ENCODE results near the gene ALKBH7. TPM values are rescaled to one million over a fixed set of nuclear protein-coding genes. Genes with fewer than 3 reads are reported as not detected.

ALKBH7 gene
- polyA plus RNA-seq, 1 of the 3 experiments (the other 2 are of a cell fraction): 46.0 TPM

GRCh38 chr19:6333439-6333838 lies 39.2 kb upstream of the ALKBH7 start, which contains the start of gene ACER1:
ACER1 (minus strand) TSS chr19:6333612; CDS start chr19:6333551, 61 bp downstream.
- Histone ChIP-seq H3K4me1 (ENCODE audit: control insufficient read depth in 1 of 2, insufficient read depth in 2 of 2, low read depth in 1 of 2, low read length in 1 of 2) (no peaks in the 10 kb centered on the region), H3K4me2 (no peak within 1 kb of the TSS), H2AFZ (ENCODE audit: low read depth) (no peak within 1 kb of the TSS), H4K20me1 (ENCODE audit: insufficient read depth) (no peaks in the 10 kb centered on the region), H3K79me2 (ENCODE audit: insufficient read depth) (no peaks in the 10 kb centered on the region), H3K36me3 (replicated peaks in 1 of 2; ENCODE audit: control insufficient read depth in 1 of 2, insufficient read depth in 2 of 2, low read length in 1 of 2) (no peaks in the 10 kb centered on the region), H3K9me2 (no peaks in the 10 kb centered on the region), H3F3A (replicated peaks; ENCODE audit: insufficient read depth) (no peaks in the 10 kb centered on the region), H3K9ac (no peak within 1 kb of the TSS), H3K27me3 (ENCODE audit: insufficient read depth) (peaks cover 11% of the 10 kb centered on the region; the same call in 1 of the 2 replicates), H3K4me3 (ENCODE audit: low read depth in 2 of 2, low read length in 1 of 2) (no peak within 1 kb of the TSS), H3K9me3 (no peaks in the 10 kb centered on the region), H3K27ac (ENCODE audit: low read depth in 2 of 2, low read length in 1 of 2) (no peak within 1 kb of the TSS)
- TF ChIP-seq POLR2AphosphoS5 (IDR thresholded peaks at IDR 0.05; ENCODE audit: low read depth, low read length) (no peak), RCOR1 (IDR thresholded peaks at IDR 0.05; ENCODE audit: low read length) (no peak), ELF1 (IDR thresholded peaks at IDR 0.05) (no peak), YY1 (IDR thresholded peaks at IDR 0.05; ENCODE audit: low read depth) (no peak), USF2 (IDR thresholded peaks at IDR 0.05; ENCODE audit: borderline replicate concordance, low read depth, low read length) (no peak), NRF1 (IDR thresholded peaks at IDR 0.05; ENCODE audit: low read depth, low read length) (no peak), RFX5 (IDR thresholded peaks at IDR 0.05; ENCODE audit: low read length) (no peak)
- DNase-seq: no peak
- 29% methylated on average over 4 of the region's 17 CpGs for WGBS (ENCODE audit: low lambda C conversion rate)
- CTCF ChIA-PET: no interaction called here
- POLR2A ChIA-PET: no interaction called here

GRCh38 chr19:6334490-6335285 lies 37.9 kb upstream of the ALKBH7 start:
- WGBS (ENCODE audit: low lambda C conversion rate): 48% methylated on average over 6 of the region's 6 CpGs

More at GRCh38 chr19:6334490-6335285, 37.9 kb upstream of the ALKBH7 start:
- H3K4me3 ChIP-seq (ENCODE audit: low read depth in 2 of 2, low read length in 1 of 2): no peak overlapping the region
- H3F3A ChIP-seq (replicated peaks; ENCODE audit: insufficient read depth): no peaks in the 10 kb centered on the region
- no peak for TF ChIP-seq NRF1 (IDR thresholded peaks at IDR 0.05; ENCODE audit: low read depth, low read length)
- no peak for TF ChIP-seq MAX (IDR thresholded peaks at IDR 0.05; ENCODE audit: low read depth)
- TF ChIP-seq YY1 (IDR thresholded peaks at IDR 0.05; ENCODE audit: low read depth): no peak
- no peak for TF ChIP-seq RAD21 (IDR thresholded peaks at IDR 0.05; ENCODE audit: low read length)
- no peak for TF ChIP-seq ELF1 (IDR thresholded peaks at IDR 0.05)
- no peak for TF ChIP-seq RXRA (IDR thresholded peaks at IDR 0.05; ENCODE audit: borderline replicate concordance, low read depth)
- no peak for TF ChIP-seq MXI1 (IDR thresholded peaks at IDR 0.05; ENCODE audit: low read depth, low read length)
- TF ChIP-seq ZBTB33 (IDR thresholded peaks at IDR 0.05; ENCODE audit: borderline replicate concordance, low read depth): no peak
- TF ChIP-seq CHD2 (IDR thresholded peaks at IDR 0.05; ENCODE audit: low read length, partially characterized antibody): no peak
- no peak for TF ChIP-seq FOXJ3 (CRISPR knock-in tag; IDR thresholded peaks at IDR 0.05)
- no peak for TF ChIP-seq SMC3 (IDR thresholded peaks at IDR 0.05; ENCODE audit: low read depth, low read length)
- no peak for TF ChIP-seq IRF3 (IDR thresholded peaks at IDR 0.05; ENCODE audit: low read depth, low read length)
- TF ChIP-seq EZH2phosphoT487 (IDR thresholded peaks at IDR 0.05; ENCODE audit: borderline replicate concordance, low read depth): no peak
- no peak for TF ChIP-seq GABPA (IDR thresholded peaks at IDR 0.05; ENCODE audit: low read depth)
- TF ChIP-seq MEF2A (IDR thresholded peaks at IDR 0.05; ENCODE audit: borderline replicate concordance, low read depth): no peak
- H3K9me3 ChIP-seq: no peaks in the 10 kb centered on the region
- H3K27ac ChIP-seq (ENCODE audit: low read depth in 2 of 2, low read length in 1 of 2): no peak overlapping the region
- DNase-seq: no peak
- H3K36me3 ChIP-seq (replicated peaks in 1 of 2; ENCODE audit: control insufficient read depth in 1 of 2, insufficient read depth in 2 of 2, low read length in 1 of 2): no peaks in the 10 kb centered on the region
- no peak overlapping the region for H2AFZ ChIP-seq (ENCODE audit: low read depth)
- H3K27me3 ChIP-seq (ENCODE audit: insufficient read depth): peaks cover 11% of the 10 kb centered on the region; the same call in 1 of the 2 replicates
- H3K9ac ChIP-seq: no peak overlapping the region
- CTCF ChIA-PET: interaction anchor here (1.0 kb wide), 1 partner anchor 76 kb away, joined by 3 read pairs; no protein-coding TSS in a partner anchor
- no peaks in the 10 kb centered on the region for H3K9me2 ChIP-seq
- H3K4me1 ChIP-seq (ENCODE audit: control insufficient read depth in 1 of 2, insufficient read depth in 2 of 2, low read depth in 1 of 2, low read length in 1 of 2): no peaks in the 10 kb centered on the region
- H3K79me2 ChIP-seq (ENCODE audit: insufficient read depth): no peaks in the 10 kb centered on the region
- POLR2A ChIA-PET: interaction anchor here (0.6 kb wide), 1 partner anchor 177 kb away, joined by 3 read pairs; no protein-coding TSS in a partner anchor
- H4K20me1 ChIP-seq (ENCODE audit: insufficient read depth): no peaks in the 10 kb centered on the region
- H3K4me2 ChIP-seq: no peak overlapping the region
